ENCODE data around the gene SH2D5.

SH2D5 gene

GRCh38 chr1:20732588-20733359 is at the start of gene SH2D5:
Gene SH2D5 (minus strand): TSS chr1:20732703. CDS start chr1:20728044, 4,659 bp downstream.
- peak within 1 kb of the TSS; percentile 78 for H3K9ac ChIP-seq (ENCODE audit: low read length)
- H3K9me3 ChIP-seq (ENCODE audit: control insufficient read depth, low read length): no peaks in the 10 kb centered on the region
- peaks cover 16% of the 10 kb centered on the region for H3K36me3 ChIP-seq (ENCODE audit: control insufficient read depth, insufficient read depth, low read length, severe bottlenecking)
- H3K4me1 ChIP-seq (ENCODE audit: control insufficient read depth, insufficient read depth, low read length): peaks cover 16% of the 10 kb centered on the region
- peaks cover 26% of the 10 kb centered on the region for H3K27me3 ChIP-seq (replicated peaks; ENCODE audit: control insufficient read depth, insufficient read depth, low read length)
- H3K4me3 ChIP-seq (ENCODE audit: low read length): peak within 1 kb of the TSS; percentile 84
- DNase-seq (ENCODE audit: low read depth): peak; percentile 89

- Histone ChIP-seq H3K4me3 (ENCODE audit: low read length) (no peak overlapping the region), H3K36me3 (ENCODE audit: control insufficient read depth, insufficient read depth, low read length, severe bottlenecking) (peaks cover 81% of the 10 kb centered on the region), H3K27me3 (replicated peaks; ENCODE audit: control insufficient read depth, insufficient read depth, low read length) (no peaks in the 10 kb centered on the region), H3K9ac (ENCODE audit: low read length) (no peak overlapping the region), H3K4me1 (ENCODE audit: control insufficient read depth, insufficient read depth, low read length) (peaks cover 15% of the 10 kb centered on the region), H3K9me3 (ENCODE audit: control insufficient read depth, low read length) (no peaks in the 10 kb centered on the region)
- DNase-seq (ENCODE audit: low read depth): no peak
These were observed 43.2 kb upstream of the SH2D5 start for GRCh38 chr1:20775700-20776099.

GRCh38 chr1:20771780-20772179 is 39.3 kb upstream of the SH2D5 start:
- peaks cover 93% of the 10 kb centered on the region for H3K36me3 ChIP-seq (ENCODE audit: control insufficient read depth, insufficient read depth, low read length, severe bottlenecking)
- H3K27me3 ChIP-seq (replicated peaks; ENCODE audit: control insufficient read depth, insufficient read depth, low read length): no peaks in the 10 kb centered on the region
- H3K4me1 ChIP-seq (ENCODE audit: control insufficient read depth, insufficient read depth, low read length): peaks cover 11% of the 10 kb centered on the region
- DNase-seq (ENCODE audit: low read depth): no peak
- H3K9ac ChIP-seq (ENCODE audit: low read length): no peak overlapping the region
- no peaks in the 10 kb centered on the region for H3K9me3 ChIP-seq (ENCODE audit: control insufficient read depth, low read length)
- no peak overlapping the region for H3K4me3 ChIP-seq (ENCODE audit: low read length)

- Histone ChIP-seq H3K4me3 (ENCODE audit: low read length) (no peak overlapping the region), H3K27me3 (replicated peaks; ENCODE audit: control insufficient read depth, insufficient read depth, low read length) (no peaks in the 10 kb centered on the region), H3K4me1 (ENCODE audit: control insufficient read depth, insufficient read depth, low read length) (no peaks in the 10 kb centered on the region), H3K9me3 (ENCODE audit: control insufficient read depth, low read length) (no peaks in the 10 kb centered on the region), H3K36me3 (ENCODE audit: control insufficient read depth, insufficient read depth, low read length, severe bottlenecking) (peaks cover 94% of the 10 kb centered on the region), H3K9ac (ENCODE audit: low read length) (no peak overlapping the region)
- no peak for DNase-seq (ENCODE audit: low read depth)
These were observed 38.0 kb upstream of the SH2D5 start for GRCh38 chr1:20770314-20771087.

DNA sequence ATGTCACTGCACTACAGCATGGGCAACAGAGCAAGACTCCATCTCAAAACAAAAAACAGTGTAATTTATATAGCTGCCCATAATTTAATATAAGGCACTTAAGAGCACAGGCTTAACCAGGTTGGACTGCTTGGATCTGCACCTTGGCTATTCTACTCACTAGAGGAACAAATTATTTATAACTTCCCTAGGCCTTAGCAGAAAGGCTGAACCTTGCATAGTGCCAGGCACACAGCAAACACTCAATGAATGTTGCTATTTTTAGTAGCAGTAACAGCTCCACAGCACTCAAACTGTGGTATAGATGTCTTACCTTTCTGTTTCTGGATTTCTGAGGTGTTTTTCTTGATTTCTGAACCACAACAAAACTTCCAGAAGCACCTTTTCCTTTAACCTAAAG is 34.8 kb upstream of the SH2D5 start:
- Histone ChIP-seq H3K27me3 (replicated peaks; ENCODE audit: control insufficient read depth, insufficient read depth, low read length) (no peaks in the 10 kb centered on the region), H3K4me3 (ENCODE audit: low read length) (no peak overlapping the region), H3K36me3 (ENCODE audit: control insufficient read depth, insufficient read depth, low read length, severe bottlenecking) (peaks cover 94% of the 10 kb centered on the region), H3K4me1 (ENCODE audit: control insufficient read depth, insufficient read depth, low read length) (no peaks in the 10 kb centered on the region), H3K9me3 (ENCODE audit: control insufficient read depth, low read length) (no peaks in the 10 kb centered on the region), H3K9ac (ENCODE audit: low read length) (no peak overlapping the region)
- no peak for DNase-seq (ENCODE audit: low read depth)

- H3K9me3 ChIP-seq (ENCODE audit: control insufficient read depth, low read length): no peaks in the 10 kb centered on the region
- H3K9ac ChIP-seq (ENCODE audit: low read length): no peak overlapping the region
- no peak overlapping the region for H3K4me3 ChIP-seq (ENCODE audit: low read length)
- no peaks in the 10 kb centered on the region for H3K4me1 ChIP-seq (ENCODE audit: control insufficient read depth, insufficient read depth, low read length)
- no peak for DNase-seq (ENCODE audit: low read depth)
- no peaks in the 10 kb centered on the region for H3K27me3 ChIP-seq (replicated peaks; ENCODE audit: control insufficient read depth, insufficient read depth, low read length)
- peaks cover 91% of the 10 kb centered on the region for H3K36me3 ChIP-seq (ENCODE audit: control insufficient read depth, insufficient read depth, low read length, severe bottlenecking)
These were observed 30.9 kb upstream of the SH2D5 start for GRCh38 chr1:20763417-20763816.

- H3K9ac ChIP-seq (ENCODE audit: low read length): no peak overlapping the region
- H3K36me3 ChIP-seq (ENCODE audit: control insufficient read depth, insufficient read depth, low read length, severe bottlenecking): peaks cover 93% of the 10 kb centered on the region
- no peaks in the 10 kb centered on the region for H3K4me1 ChIP-seq (ENCODE audit: control insufficient read depth, insufficient read depth, low read length)
- H3K4me3 ChIP-seq (ENCODE audit: low read length): no peak overlapping the region
- no peaks in the 10 kb centered on the region for H3K9me3 ChIP-seq (ENCODE audit: control insufficient read depth, low read length)
- no peaks in the 10 kb centered on the region for H3K27me3 ChIP-seq (replicated peaks; ENCODE audit: control insufficient read depth, insufficient read depth, low read length)
- DNase-seq (ENCODE audit: low read depth): no peak
These were observed 27.8 kb upstream of the SH2D5 start for GRCh38 chr1:20760322-20760721.

GRCh38 chr1:20753589-20753988 is 21.1 kb upstream of the SH2D5 start:
- Histone ChIP-seq H3K4me3 (ENCODE audit: low read length) (no peak overlapping the region), H3K9me3 (ENCODE audit: control insufficient read depth, low read length) (no peaks in the 10 kb centered on the region), H3K27me3 (replicated peaks; ENCODE audit: control insufficient read depth, insufficient read depth, low read length) (no peaks in the 10 kb centered on the region), H3K36me3 (ENCODE audit: control insufficient read depth, insufficient read depth, low read length, severe bottlenecking) (peaks cover 79% of the 10 kb centered on the region), H3K4me1 (ENCODE audit: control insufficient read depth, insufficient read depth, low read length) (no peaks in the 10 kb centered on the region), H3K9ac (ENCODE audit: low read length) (no peak overlapping the region)
- DNase-seq (ENCODE audit: low read depth): peak; percentile 21

DNA sequence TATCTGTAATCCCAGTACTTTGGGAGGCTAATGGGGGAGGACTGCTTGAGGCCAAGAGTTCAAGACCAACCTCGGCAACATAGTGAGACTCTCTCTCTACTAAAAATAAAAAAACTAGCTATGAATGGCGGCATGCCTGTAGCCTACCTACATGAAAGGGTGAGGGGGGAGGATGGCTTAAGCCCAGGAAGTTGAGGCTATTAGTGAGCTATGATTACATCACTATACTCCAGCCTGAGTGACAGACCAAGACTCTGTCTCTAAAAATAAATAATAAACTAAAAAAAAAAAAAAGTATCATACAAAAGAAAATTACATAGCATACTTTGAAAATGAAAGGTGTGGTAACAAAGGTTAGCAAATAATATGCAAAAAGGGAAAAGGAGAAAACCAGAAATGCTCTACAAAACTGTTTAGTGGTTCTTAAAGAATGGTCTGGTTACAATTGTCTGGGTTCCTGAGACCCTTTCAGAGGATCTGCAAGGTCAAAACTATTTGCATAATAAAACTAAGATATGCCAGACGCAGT is 19.0 kb upstream of the SH2D5 start:
- Histone ChIP-seq H3K4me1 (ENCODE audit: control insufficient read depth, insufficient read depth, low read length) (no peaks in the 10 kb centered on the region), H3K4me3 (ENCODE audit: low read length) (no peak overlapping the region), H3K9me3 (ENCODE audit: control insufficient read depth, low read length) (no peaks in the 10 kb centered on the region), H3K27me3 (replicated peaks; ENCODE audit: control insufficient read depth, insufficient read depth, low read length) (no peaks in the 10 kb centered on the region), H3K9ac (ENCODE audit: low read length) (no peak overlapping the region), H3K36me3 (ENCODE audit: control insufficient read depth, insufficient read depth, low read length, severe bottlenecking) (peaks cover 84% of the 10 kb centered on the region)
- no peak for DNase-seq (ENCODE audit: low read depth)

DNA sequence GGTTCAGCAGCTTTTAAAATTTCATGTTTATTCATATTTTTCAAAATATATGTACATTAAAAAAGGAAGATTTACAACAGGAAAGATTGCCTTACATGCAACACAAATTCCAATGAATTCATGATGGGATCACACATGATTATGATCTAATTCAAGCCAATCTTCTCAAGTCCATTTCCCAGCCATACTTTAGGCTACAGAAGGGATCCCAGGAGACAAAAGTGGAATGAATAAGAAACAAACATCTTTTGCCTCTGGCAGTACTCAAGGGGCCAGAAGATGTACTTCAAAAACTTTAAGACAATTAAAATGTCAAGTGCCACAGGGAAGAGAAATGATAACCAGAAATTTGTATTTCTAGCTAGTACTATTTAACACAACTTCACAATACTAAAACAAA is 10.2 kb upstream of the SH2D5 start:
- H3K4me3 ChIP-seq (ENCODE audit: low read length): no peak overlapping the region
- H3K4me1 ChIP-seq (ENCODE audit: control insufficient read depth, insufficient read depth, low read length): peaks cover 21% of the 10 kb centered on the region
- DNase-seq (ENCODE audit: low read depth): peak; percentile 20
- peaks cover 81% of the 10 kb centered on the region for H3K36me3 ChIP-seq (ENCODE audit: control insufficient read depth, insufficient read depth, low read length, severe bottlenecking)
- no peak overlapping the region for H3K9ac ChIP-seq (ENCODE audit: low read length)
- no peaks in the 10 kb centered on the region for H3K9me3 ChIP-seq (ENCODE audit: control insufficient read depth, low read length)
- no peaks in the 10 kb centered on the region for H3K27me3 ChIP-seq (replicated peaks; ENCODE audit: control insufficient read depth, insufficient read depth, low read length)

- Histone ChIP-seq H3K27me3 (replicated peaks; ENCODE audit: control insufficient read depth, insufficient read depth, low read length) (no peaks in the 10 kb centered on the region), H3K36me3 (ENCODE audit: control insufficient read depth, insufficient read depth, low read length, severe bottlenecking) (peaks cover 74% of the 10 kb centered on the region), H3K4me1 (ENCODE audit: control insufficient read depth, insufficient read depth, low read length) (peaks cover 21% of the 10 kb centered on the region), H3K9me3 (ENCODE audit: control insufficient read depth, low read length) (no peaks in the 10 kb centered on the region), H3K9ac (ENCODE audit: low read length) (no peak overlapping the region), H3K4me3 (ENCODE audit: low read length) (no peak overlapping the region)
- DNase-seq (ENCODE audit: low read depth): no peak
These were observed 8.3 kb upstream of the SH2D5 start for GRCh38 chr1:20740781-20741180.

All from adipocyte (in vitro differentiated cells).